Cardiac muscle cell (in vitro differentiated cells and primary cell): ENCODE results near the gene SDF4. TPM values are rescaled to one million over a fixed set of nuclear protein-coding genes. Genes with fewer than 3 reads are reported as not detected.

ENCODE experiments used
- DNase-seq, 2 donors: peaks; one replicate each; pipeline versions ENCODE4 v3.0.0 to v3.0.0-alpha.2; 2010 to 2017; ENCODE audit warnings: low read depth in 1 of 2, low spot score in 1 of 2
- H3K27ac ChIP-seq: fragments of 200-600 bp; sonication (generic); 2 replicates; pipeline ENCODE4 v1.5.1; 2016
- H3K27me3 ChIP-seq: fragments of 200-600 bp; sonication (generic); 2 replicates; pipeline ENCODE4 v1.6.0; 2016; ENCODE audit warnings: control low read depth
- H3K36me3 ChIP-seq: fragments of 200-600 bp; sonication (generic); 2 replicates; pipeline ENCODE4 v1.5.1; 2016; ENCODE audit warnings: control low read depth
- H3K4me1 ChIP-seq: fragments of 200-600 bp; sonication (generic); 2 replicates; pipeline ENCODE4 v1.8.1; 2017; ENCODE audit warnings: low read depth, mild to moderate bottlenecking, mixed run types
- H3K4me3 ChIP-seq: fragments of 200-600 bp; sonication (generic); 2 replicates; pipeline ENCODE4 v1.5.1; 2016; ENCODE audit warnings: mild to moderate bottlenecking
- H3K9me3 ChIP-seq: fragments of 200-600 bp; sonication (generic); 2 replicates; pipeline ENCODE4 v1.5.1; 2017; ENCODE audit warnings: low read depth, mild to moderate bottlenecking, control low read depth
- CTCF ChIP-seq: IDR thresholded peaks from 2 replicates; pipeline ENCODE4 v1.5.1; 2012; ENCODE audit warnings: low read depth, mild to moderate bottlenecking, low read length
- polyA plus RNA-seq: library from polyadenylated mRNA; unstranded; fragments of >200 nt; fragmentation: Nextera tagmentation; extraction: Ambion mirVana; gene quantifications from 2 replicates; pipeline ENCODE4 v1.2.1, GENCODE V29; 2016
- total RNA-seq: library from RNA; depleted of rRNA; stranded (reverse); fragments of >200 nt; gene quantifications from 2 replicates; pipeline ENCODE4 v1.2.3, GENCODE V29; 2016

The SDF4 gene
- total and polyA plus RNA-seq, 2 experiments from 2014 or later = 148 to 180 TPM

GRCh38 chr1:1223321-1223720 is 8.5 kb downstream of the SDF4 start:
- Histone ChIP-seq H3K27me3 (no peaks in the 10 kb centered on the region), H3K27ac (no peak overlapping the region), H3K36me3 (peaks cover 28% of the 10 kb centered on the region), H3K4me1 (no peaks in the 10 kb centered on the region), H3K9me3 (no peaks in the 10 kb centered on the region), H3K4me3 (no peak overlapping the region)
- no peak for TF ChIP-seq CTCF
- no peak for DNase-seq

- Histone ChIP-seq H3K27me3 (no peaks in the 10 kb centered on the region), H3K27ac (no peak overlapping the region), H3K36me3 (peaks cover 28% of the 10 kb centered on the region), H3K9me3 (no peaks in the 10 kb centered on the region), H3K4me1 (no peaks in the 10 kb centered on the region), H3K4me3 (no peak overlapping the region)
- no peak for DNase-seq
- TF ChIP-seq CTCF = no peak
Measured at GRCh38 chr1:1222575-1223225, 9.1 kb downstream of the SDF4 start.

GRCh38 chr1:1221887-1222574 is 9.8 kb downstream of the SDF4 start:
- Histone ChIP-seq H3K36me3 (peaks cover 29% of the 10 kb centered on the region), H3K27ac (no peak overlapping the region)
- DNase-seq = no peak

GRCh38 chr1:1220197-1220596 is 11.6 kb downstream of the SDF4 start:
- no peaks in the 10 kb centered on the region for H3K4me1 ChIP-seq
- no peak for TF ChIP-seq CTCF
- no peak for DNase-seq
- H3K27ac ChIP-seq = no peak overlapping the region
- no peaks in the 10 kb centered on the region for H3K27me3 ChIP-seq
- H3K36me3 ChIP-seq = peaks cover 33% of the 10 kb centered on the region
- no peak overlapping the region for H3K4me3 ChIP-seq
- H3K9me3 ChIP-seq = no peaks in the 10 kb centered on the region

More at GRCh38 chr1:1221887-1222574, 9.8 kb downstream of the SDF4 start:
- H3K27me3 ChIP-seq = no peaks in the 10 kb centered on the region
- no peaks in the 10 kb centered on the region for H3K9me3 ChIP-seq
- no peaks in the 10 kb centered on the region for H3K4me1 ChIP-seq
- TF ChIP-seq CTCF = no peak
- H3K4me3 ChIP-seq = no peak overlapping the region

- Histone ChIP-seq H3K4me3 (no peak overlapping the region), H3K27me3 (no peaks in the 10 kb centered on the region), H3K9me3 (no peaks in the 10 kb centered on the region), H3K36me3 (peaks cover 33% of the 10 kb centered on the region), H3K27ac (no peak overlapping the region), H3K4me1 (no peaks in the 10 kb centered on the region)
- DNase-seq = no peak
- TF ChIP-seq CTCF = no peak
Measured at GRCh38 chr1:1219341-1219740, 12.5 kb downstream of the SDF4 start.
